ENCODE data around the gene SF3B5. TPM values are rescaled to one million over a fixed set of nuclear protein-coding genes. Genes with fewer than 3 reads are reported as not detected.

SF3B5 gene
- total RNA-seq, 4 donors from 2014 or later, result 46.6 to 166 (median 97.2) TPM

GRCh38 chr6:144075187-144075586 is 20.2 kb downstream of the SF3B5 start:
- Histone ChIP-seq H3K27me3 (peaks cover 0 to 3% of the 10 kb centered on the region in 2 donors), H3K4me1 (no peaks in the 10 kb centered on the region), H3K4me3 (no peak overlapping the region), H3K27ac (no peak overlapping the region), H3K36me3 (no peaks in the 10 kb centered on the region), H3K9me3 (no peaks in the 10 kb centered on the region)
- TF ChIP-seq, protein P1, sequence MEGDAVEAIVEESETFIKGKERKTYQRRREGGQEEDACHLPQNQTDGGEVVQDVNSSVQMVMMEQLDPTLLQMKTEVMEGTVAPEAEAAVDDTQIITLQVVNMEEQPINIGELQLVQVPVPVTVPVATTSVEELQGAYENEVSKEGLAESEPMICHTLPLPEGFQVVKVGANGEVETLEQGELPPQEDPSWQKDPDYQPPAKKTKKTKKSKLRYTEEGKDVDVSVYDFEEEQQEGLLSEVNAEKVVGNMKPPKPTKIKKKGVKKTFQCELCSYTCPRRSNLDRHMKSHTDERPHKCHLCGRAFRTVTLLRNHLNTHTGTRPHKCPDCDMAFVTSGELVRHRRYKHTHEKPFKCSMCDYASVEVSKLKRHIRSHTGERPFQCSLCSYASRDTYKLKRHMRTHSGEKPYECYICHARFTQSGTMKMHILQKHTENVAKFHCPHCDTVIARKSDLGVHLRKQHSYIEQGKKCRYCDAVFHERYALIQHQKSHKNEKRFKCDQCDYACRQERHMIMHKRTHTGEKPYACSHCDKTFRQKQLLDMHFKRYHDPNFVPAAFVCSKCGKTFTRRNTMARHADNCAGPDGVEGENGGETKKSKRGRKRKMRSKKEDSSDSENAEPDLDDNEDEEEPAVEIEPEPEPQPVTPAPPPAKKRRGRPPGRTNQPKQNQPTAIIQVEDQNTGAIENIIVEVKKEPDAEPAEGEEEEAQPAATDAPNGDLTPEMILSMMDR (IDR thresholded peaks at IDR 0.05), result no peak
- no peak for TF ChIP-seq POLR2A (IDR thresholded peaks at IDR 0.05)
- intact Hi-C loops (cut with DNase I; ENCODE audit: low total_unique reads), result no loop called here
- no peak for DNase-seq

GRCh38 chr6:144073024-144073423 is 22.3 kb downstream of the SF3B5 start:
- TF ChIP-seq POLR2A (IDR thresholded peaks at IDR 0.05), result no peak
- TF ChIP-seq, protein P1 (IDR thresholded peaks at IDR 0.05), result no peak
- Histone ChIP-seq H3K4me3 (no peak overlapping the region), H3K27ac (no peak overlapping the region), H3K9me3 (no peaks in the 10 kb centered on the region), H3K36me3 (no peaks in the 10 kb centered on the region), H3K27me3 (peaks cover 0 to 3% of the 10 kb centered on the region in 2 donors), H3K4me1 (no peaks in the 10 kb centered on the region)
- intact Hi-C loops (cut with DNase I; ENCODE audit: low total_unique reads), result no loop called here
- DNase-seq, result no peak

- H3K36me3 ChIP-seq, result no peaks in the 10 kb centered on the region
- H3K27ac ChIP-seq, result no peak overlapping the region
- no peak for TF ChIP-seq POLR2A (IDR thresholded peaks at IDR 0.05)
- TF ChIP-seq, protein P1 (IDR thresholded peaks at IDR 0.05), result no peak
- no peak for DNase-seq
- H3K9me3 ChIP-seq, result no peaks in the 10 kb centered on the region
- intact Hi-C loops (cut with DNase I; ENCODE audit: low total_unique reads), result no loop called here
- peaks cover 0 to 17% of the 10 kb centered on the region in 2 donors for H3K27me3 ChIP-seq
- H3K4me1 ChIP-seq, result no peaks in the 10 kb centered on the region
- H3K4me3 ChIP-seq, result no peak overlapping the region
Measured at GRCh38 chr6:144069506-144069905, 25.9 kb downstream of the SF3B5 start.

- TF ChIP-seq, protein P1 (IDR thresholded peaks at IDR 0.05), result no peak
- TF ChIP-seq POLR2A (IDR thresholded peaks at IDR 0.05), result no peak
- Histone ChIP-seq H3K27me3 (peaks cover 0 to 17% of the 10 kb centered on the region in 2 donors), H3K9me3 (no peaks in the 10 kb centered on the region), H3K27ac (no peak overlapping the region), H3K4me3 (no peak overlapping the region), H3K36me3 (no peaks in the 10 kb centered on the region), H3K4me1 (no peaks in the 10 kb centered on the region)
- DNase-seq, result no peak
- intact Hi-C loops (cut with DNase I; ENCODE audit: low total_unique reads), result no loop called here
Measured at GRCh38 chr6:144068794-144069193, 26.6 kb downstream of the SF3B5 start.

DNA sequence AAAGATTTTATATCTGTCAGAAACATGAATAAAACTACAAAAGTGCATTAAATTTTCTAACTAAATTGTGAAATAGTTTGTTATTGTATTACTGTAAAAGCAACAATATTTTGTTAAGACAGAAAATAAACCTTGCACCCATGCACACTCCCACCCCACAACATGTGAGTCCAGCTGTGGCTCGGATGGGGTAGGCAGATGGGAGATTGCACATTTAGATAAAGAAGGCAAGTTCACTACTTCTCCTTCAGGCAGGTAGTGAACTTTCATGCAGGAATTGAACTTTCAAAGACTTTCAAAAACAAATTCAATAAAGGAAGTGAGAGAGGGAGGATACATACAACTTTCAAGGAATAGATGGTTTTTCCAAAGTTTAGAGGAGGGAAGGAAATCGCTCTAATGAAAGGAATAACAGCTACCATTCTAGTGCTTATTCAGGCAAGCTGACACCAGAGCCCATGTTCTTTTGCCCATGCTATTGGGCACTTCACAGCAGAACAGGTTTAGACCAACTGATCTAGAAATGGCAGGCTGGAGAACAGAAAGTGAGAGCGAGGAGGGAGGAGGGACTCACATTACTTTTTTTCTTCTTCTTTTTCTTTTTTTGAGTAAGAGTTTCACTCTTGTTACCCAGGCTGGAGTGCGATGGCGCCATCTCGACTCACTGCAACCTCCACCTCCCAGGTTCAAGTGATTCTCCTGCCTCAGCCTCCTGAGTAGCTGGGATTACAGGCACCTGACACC is 28.5 kb downstream of the SF3B5 start:
- intact Hi-C loops (cut with DNase I; ENCODE audit: low total_unique reads), result no loop called here
- Histone ChIP-seq H3K4me3 (no peak overlapping the region), H3K36me3 (no peaks in the 10 kb centered on the region), H3K4me1 (no peaks in the 10 kb centered on the region), H3K27ac (no peak overlapping the region), H3K9me3 (no peaks in the 10 kb centered on the region), H3K27me3 (peaks cover 0 to 14% of the 10 kb centered on the region in 2 donors)
- DNase-seq, result no peak
- no peak for TF ChIP-seq POLR2A (IDR thresholded peaks at IDR 0.05)
- TF ChIP-seq, protein P1 (IDR thresholded peaks at IDR 0.05), result no peak

Data from uterus (tissue), 4 donors.